Retinal pigment epithelial cell (primary cell): ENCODE measurements around the gene TCF23.
"Not testable (repeated sequence)": the region's sequence is repeated elsewhere in the genome, so short reads cannot be mapped to it uniquely, and the experiment has no call there.

Experiments
- DNase-seq: peaks from one replicate; pipeline ENCODE4 v3.0.0-alpha.2; 2010; ENCODE audit warnings: low read depth
- H3K4me3 ChIP-seq: 2 replicates; pipeline ENCODE4 v1.5.1; 2011; ENCODE audit warnings: mild to moderate bottlenecking, low read length, control low read depth, moderate library complexity
- CTCF ChIP-seq: conservative IDR thresholded peaks from 2 replicates; pipeline ENCODE4 v1.5.1; 2011; ENCODE audit warnings: low read depth, low read length, control low read depth, inconsistent platforms

Gene TCF23

DNA sequence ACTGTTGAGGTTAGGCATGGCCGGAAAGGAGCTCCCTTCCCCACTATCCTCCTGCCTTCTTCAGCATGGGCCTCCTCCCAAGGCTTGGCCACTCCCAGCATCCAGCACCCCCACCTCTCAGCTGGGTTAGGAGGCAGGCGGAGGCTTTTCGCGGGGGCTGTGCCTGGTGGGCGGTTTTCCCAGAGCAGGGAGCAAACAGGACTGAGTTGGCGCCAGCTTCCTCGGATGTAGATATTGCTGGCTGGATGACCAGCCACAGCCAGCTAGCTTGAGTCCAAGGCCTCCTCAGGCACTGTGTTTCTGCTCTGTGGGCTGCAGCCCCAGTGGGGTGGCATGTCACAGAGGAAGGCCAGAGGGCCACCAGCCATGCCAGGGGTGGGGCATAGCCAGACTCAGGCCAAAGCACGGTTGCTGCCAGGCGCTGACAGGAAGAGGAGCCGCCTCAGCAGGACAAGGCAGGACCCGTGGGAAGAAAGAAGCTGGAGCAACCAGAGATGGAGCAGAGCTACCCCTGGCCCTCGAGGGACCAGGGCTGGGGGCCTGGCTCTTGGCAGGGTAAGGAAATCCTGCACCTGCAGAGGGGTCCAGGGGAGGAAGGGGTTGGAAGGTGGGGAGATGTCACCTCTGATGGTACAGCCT, at the start of gene TCF23:
TCF23 (plus strand) TSS at position 204 of the 639 bp plus-strand sequence; CDS start at position 334, 130 bp downstream.
- no peak for DNase-seq
- H3K4me3 ChIP-seq, result no peak within 1 kb of the TSS
- TF ChIP-seq CTCF, result no peak

DNA sequence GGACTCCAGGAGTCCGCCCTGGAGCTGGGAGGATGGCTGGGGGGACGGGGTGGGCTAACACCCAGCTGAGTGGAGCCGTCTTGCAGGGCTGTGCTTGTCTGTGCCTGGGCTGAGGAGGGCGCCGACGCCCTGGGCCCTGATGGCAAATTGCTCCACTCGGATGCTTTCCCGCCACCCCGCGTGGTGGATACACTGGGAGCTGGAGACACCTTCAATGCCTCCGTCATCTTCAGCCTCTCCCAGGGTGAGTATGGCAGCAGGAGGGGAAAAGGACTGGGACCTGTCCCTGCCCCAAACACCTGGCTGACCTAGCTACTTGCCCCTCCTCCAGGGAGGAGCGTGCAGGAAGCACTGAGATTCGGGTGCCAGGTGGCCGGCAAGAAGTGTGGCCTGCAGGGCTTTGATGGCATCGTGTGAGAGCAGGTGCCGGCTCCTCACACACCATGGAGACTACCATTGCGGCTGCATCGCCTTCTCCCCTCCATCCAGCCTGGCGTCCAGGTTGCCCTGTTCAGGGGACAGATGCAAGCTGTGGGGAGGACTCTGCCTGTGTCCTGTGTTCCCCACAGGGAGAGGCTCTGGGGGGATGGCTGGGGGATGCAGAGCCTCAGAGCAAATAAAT, 49.4 kb upstream of the TCF23 start:
- H3K4me3 ChIP-seq, result no peak overlapping the region
- TF ChIP-seq CTCF, result no peak

GRCh38 chr2:27100036-27100435, 48.8 kb upstream of the TCF23 start:
- H3K4me3 ChIP-seq, result no peak overlapping the region
- no peak for TF ChIP-seq CTCF
- no peak for DNase-seq

More for the DNA sequence above, 49.4 kb upstream of the TCF23 start:
- no peak for DNase-seq

DNA sequence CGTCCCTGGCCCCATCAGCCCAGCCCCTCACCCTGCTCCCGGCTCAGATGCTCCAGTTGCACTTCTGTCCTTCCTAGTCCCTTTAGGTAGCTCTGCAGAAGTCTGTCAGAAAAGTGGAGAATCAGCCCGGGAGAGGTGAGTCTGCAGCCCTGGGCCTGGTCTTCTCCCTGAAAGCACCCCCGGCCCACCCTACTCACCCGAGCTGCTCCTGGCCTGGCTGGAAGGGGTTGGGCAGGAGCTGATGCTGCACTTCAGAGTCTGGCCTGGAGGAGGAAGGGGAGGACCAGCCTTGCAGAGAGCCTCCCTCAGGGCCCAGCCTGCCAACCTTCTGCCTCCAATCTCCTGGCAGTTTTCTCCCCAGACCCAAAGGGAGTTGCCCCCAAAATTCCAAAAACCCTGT, 46.5 kb upstream of the TCF23 start:
- H3K4me3 ChIP-seq, result no peak overlapping the region
- TF ChIP-seq CTCF, result no peak
- DNase-seq, result no peak

- no peak for DNase-seq
- TF ChIP-seq CTCF, result no peak
- no peak overlapping the region for H3K4me3 ChIP-seq
These were observed 42.8 kb upstream of the TCF23 start for GRCh38 chr2:27105981-27106380.

- no peak for TF ChIP-seq CTCF
- DNase-seq, result no peak
- no peak overlapping the region for H3K4me3 ChIP-seq
These were observed 40.6 kb upstream of the TCF23 start for GRCh38 chr2:27108221-27108620.

- TF ChIP-seq CTCF, result no peak
- H3K4me3 ChIP-seq, result no peak overlapping the region
- no peak for DNase-seq
These were observed 39.7 kb upstream of the TCF23 start for GRCh38 chr2:27109083-27109482.

GRCh38 chr2:27110603-27111352, 38.0 kb upstream of the TCF23 start:
- DNase-seq, H3K4me3 ChIP-seq: not testable (repeated sequence)

GRCh38 chr2:27111392-27112078, 37.3 kb upstream of the TCF23 start:
- H3K4me3 ChIP-seq, DNase-seq: not testable (repeated sequence)
